PFSK-1 (cell line): ENCODE results near the gene TAT.

Experiments used
- POLR2AphosphoS5 ChIP-seq: IDR thresholded peaks from 2 replicates; pipeline ENCODE4 v1.6.1; 2012; ENCODE audit warnings: low read depth, mild to moderate bottlenecking, control low read depth, low read length, moderate library complexity
- REST ChIP-seq, 2 experiments: IDR thresholded peaks; 2 replicates each; pipeline versions ENCODE4 v1.6.1 to v1.8.0; 2011 to 2012; ENCODE audit warnings: low read depth in 2 of 2, low read length in 2 of 2, control low read depth in 1 of 2, inconsistent platforms in 1 of 2, mild to moderate bottlenecking in 1 of 2, moderate library complexity in 1 of 2; ENCODE audit not compliant: insufficient read depth in 1 of 2
- SIN3A ChIP-seq: IDR thresholded peaks from 2 replicates; pipeline ENCODE4 v1.6.1; 2012; ENCODE audit warnings: mild to moderate bottlenecking, low read length, moderate library complexity, borderline replicate concordance; ENCODE audit not compliant: insufficient read depth
- TAF1 ChIP-seq: IDR thresholded peaks from 2 replicates; pipeline ENCODE4 v1.6.1; 2012; ENCODE audit warnings: low read length, control low read depth, borderline replicate concordance; ENCODE audit not compliant: insufficient read depth

GRCh38 chr16:71585318-71585703, 8.4 kb upstream of the TAT start:
- TF ChIP-seq REST (IDR thresholded peaks at IDR 0.05; ENCODE audit: insufficient read depth in 1 of 2, low read depth in 2 of 2, low read length in 2 of 2) (no peak), SIN3A (no peak), POLR2AphosphoS5 (no peak), TAF1 (no peak)
